ENCODE measurements around the gene RBM8A.
A peak's percentile ranks its signal among the peaks of the same experiment; 100 is the strongest.

RBM8A gene

DNA sequence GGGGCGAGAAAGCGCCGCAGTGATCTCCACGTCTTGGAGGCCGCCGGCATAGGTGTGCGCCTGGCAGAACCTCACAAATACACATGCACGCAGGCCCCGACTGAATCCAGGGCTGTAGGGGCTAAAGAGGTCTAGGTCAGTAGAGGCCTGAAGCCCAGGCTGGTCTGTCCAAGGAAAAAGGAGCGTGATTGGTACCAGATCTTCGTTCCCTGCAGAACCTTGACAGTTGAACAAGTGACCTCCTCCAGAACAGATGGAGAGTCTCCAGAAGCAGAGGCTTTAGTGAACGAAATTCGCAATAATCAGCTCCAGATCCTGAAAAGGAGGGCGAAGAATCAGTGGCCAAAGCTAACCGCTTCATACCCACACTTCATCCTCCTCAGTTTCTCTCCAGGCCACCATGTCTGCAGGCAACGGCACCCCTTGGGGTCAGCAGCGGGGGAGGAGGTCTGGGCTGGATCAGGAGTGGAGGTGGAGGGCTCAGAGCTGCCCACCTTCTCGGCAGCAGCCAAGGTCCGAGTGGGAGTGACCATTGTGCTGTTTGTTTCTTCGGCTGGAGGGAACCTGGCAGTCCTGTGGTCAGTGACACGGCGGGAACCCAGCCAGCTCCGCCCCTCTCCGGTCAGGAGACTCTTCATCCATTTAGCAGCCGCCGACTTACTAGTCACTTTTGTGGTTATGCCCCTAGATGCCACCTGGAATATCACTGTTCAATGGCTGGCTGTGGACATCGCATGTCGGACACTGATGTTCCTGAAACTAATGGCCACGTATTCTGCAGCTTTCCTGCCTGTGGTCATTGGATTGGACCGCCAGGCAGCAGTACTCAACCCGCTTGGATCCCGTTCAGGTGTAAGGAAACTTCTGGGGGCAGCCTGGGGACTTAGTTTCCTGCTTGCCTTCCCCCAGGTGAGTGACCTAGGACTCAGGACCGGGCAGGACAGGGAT lies 8.0 kb downstream of the RBM8A start:
- peak overlapping the region; percentile 84 for H3K4me3 ChIP-seq (ENCODE audit: low read depth, low read length)

DNA sequence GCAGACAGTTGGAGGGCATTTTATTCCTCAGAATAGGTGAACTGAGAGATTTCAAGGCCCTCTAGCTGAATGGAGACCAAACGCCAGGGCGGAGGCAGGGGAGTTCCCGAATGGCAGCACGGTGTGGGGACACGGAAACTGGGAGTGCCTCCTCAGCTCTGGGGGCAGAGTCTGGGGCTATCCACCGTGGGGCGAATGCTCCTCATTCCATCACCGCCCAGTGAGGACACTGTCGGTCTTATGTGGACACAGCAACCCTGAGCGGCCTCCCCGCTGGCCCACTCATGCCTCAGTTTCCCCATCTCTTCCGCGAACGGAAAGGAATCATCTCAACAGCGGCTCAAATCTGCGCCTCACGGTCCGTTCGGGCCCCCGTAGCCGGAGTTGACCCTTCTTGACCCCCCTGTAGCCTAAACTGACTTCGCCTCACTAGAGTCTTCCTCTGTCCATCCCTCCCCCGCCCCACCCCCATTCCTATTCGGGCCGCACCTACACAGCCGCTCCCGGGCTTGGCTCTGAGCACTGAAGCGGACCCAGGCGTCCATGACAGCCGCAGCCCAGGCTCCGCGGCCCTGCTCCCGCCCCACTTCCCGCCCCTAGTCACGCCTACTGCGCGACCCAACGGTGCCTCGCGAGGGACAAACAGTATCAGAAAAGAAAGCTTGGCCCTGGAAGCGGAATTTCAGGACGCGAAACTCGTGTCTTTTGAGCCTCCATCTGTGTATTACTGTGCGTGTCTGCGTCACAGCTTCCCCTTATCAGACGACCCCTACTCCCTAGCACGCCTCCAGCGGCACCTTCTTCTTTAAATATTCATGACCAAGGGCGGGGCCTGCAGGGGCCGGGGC lies 8.9 kb downstream of the RBM8A start, which contains the start of gene PEX11B:
PEX11B (minus strand) TSS at position 574 of the 848 bp plus-strand sequence; CDS start at position 545, 29 bp downstream.
- DNase-seq (ENCODE audit: low read depth, low spot score) = peak; percentile 92
- in situ Hi-C loops (cut with HindIII; ENCODE audit: low sequenced_read_pairs) = no loop called here
- H3K4me3 ChIP-seq (ENCODE audit: low read depth, low read length) = peak within 1 kb of the TSS; percentile 84
- TF ChIP-seq, protein P1, sequence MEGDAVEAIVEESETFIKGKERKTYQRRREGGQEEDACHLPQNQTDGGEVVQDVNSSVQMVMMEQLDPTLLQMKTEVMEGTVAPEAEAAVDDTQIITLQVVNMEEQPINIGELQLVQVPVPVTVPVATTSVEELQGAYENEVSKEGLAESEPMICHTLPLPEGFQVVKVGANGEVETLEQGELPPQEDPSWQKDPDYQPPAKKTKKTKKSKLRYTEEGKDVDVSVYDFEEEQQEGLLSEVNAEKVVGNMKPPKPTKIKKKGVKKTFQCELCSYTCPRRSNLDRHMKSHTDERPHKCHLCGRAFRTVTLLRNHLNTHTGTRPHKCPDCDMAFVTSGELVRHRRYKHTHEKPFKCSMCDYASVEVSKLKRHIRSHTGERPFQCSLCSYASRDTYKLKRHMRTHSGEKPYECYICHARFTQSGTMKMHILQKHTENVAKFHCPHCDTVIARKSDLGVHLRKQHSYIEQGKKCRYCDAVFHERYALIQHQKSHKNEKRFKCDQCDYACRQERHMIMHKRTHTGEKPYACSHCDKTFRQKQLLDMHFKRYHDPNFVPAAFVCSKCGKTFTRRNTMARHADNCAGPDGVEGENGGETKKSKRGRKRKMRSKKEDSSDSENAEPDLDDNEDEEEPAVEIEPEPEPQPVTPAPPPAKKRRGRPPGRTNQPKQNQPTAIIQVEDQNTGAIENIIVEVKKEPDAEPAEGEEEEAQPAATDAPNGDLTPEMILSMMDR (IDR thresholded peaks at IDR 0.05; ENCODE audit: low read depth, low read length) = no peak

More for the DNA sequence above, 8.0 kb downstream of the RBM8A start:
- TF ChIP-seq, protein P1 (IDR thresholded peaks at IDR 0.05; ENCODE audit: low read depth, low read length) = peak; percentile 16
- in situ Hi-C loops (cut with HindIII; ENCODE audit: low sequenced_read_pairs) = no loop called here
- DNase-seq (ENCODE audit: low read depth, low spot score) = peak; percentile 52

DNA sequence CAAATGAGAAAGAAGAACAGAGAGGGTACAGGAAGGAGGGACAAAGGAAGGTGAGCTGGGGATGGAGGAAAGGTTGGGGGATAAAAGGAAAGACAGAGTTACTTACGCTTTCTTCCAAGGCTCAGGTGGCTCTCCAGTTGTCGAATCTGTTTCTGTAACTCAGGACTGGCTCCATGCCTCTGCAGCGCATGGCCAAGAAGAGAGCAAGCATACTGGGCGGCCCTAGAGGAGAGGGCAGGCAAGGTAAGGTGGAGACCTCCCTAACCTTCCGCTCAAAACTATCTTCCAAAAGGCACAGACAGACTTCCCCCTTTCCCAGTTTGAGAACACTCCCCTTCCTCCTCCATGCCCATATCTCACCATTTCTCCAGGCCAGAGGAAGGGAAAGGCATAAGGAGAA lies 9.7 kb downstream of the RBM8A start:
- DNase-seq (ENCODE audit: low read depth, low spot score) = no peak
- peak overlapping the region; percentile 84 for H3K4me3 ChIP-seq (ENCODE audit: low read depth, low read length)
- in situ Hi-C loops (cut with HindIII; ENCODE audit: low sequenced_read_pairs) = no loop called here
- TF ChIP-seq, protein P1 (IDR thresholded peaks at IDR 0.05; ENCODE audit: low read depth, low read length) = no peak

DNA sequence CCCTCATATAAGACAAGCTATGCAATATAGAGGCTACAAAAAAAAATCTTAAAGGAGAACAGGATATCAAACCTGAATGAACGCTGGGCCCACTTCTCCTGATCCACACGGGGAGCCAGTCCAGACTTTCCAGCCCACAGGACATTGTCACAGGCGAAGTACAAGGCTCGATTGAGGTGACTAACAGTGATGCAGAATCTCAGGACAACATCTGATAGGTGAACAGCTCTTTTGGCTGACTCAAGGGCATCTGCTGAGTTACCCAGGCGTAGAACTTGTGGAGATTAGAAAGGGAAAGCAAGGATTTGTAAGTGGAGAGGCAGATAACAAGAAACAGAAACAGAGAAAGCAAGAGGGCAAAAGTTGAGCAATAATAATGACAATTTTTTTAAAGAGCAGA lies 10.5 kb downstream of the RBM8A start:
- no peak overlapping the region for H3K4me3 ChIP-seq (ENCODE audit: low read depth, low read length)
- TF ChIP-seq, protein P1 (IDR thresholded peaks at IDR 0.05; ENCODE audit: low read depth, low read length) = no peak
- in situ Hi-C loops (cut with HindIII; ENCODE audit: low sequenced_read_pairs) = no loop called here
- DNase-seq (ENCODE audit: low read depth, low spot score) = no peak

DNA sequence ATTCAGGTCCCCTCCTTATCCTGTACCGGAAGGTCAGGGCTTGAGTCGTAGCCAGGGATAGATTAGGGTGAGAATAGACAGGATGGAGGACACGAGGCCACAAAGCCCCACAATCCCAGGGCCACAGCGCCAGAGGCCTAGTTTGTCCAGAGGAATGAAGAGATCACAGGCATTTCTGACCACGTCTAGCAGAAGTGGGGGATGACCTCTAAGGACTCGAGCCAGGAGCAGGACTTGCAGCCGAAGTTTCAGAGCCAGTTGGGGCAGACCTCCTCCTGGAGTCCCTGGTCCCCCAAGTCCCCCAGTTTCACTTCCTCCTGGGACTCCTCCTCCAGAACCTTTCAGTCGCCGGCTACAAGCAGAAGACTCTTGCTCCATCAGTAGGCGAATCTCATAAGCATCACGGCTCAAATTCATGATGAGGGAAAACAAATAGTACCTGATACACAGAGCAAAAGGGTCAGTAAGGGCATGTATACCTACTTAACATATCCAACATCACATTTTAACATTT lies 15.1 kb downstream of the RBM8A start:
- in situ Hi-C loops (cut with HindIII; ENCODE audit: low sequenced_read_pairs) = no loop called here
- H3K4me3 ChIP-seq (ENCODE audit: low read depth, low read length) = no peak overlapping the region
- TF ChIP-seq, protein P1 (IDR thresholded peaks at IDR 0.05; ENCODE audit: low read depth, low read length) = no peak
- DNase-seq (ENCODE audit: low read depth, low spot score) = no peak

DNA sequence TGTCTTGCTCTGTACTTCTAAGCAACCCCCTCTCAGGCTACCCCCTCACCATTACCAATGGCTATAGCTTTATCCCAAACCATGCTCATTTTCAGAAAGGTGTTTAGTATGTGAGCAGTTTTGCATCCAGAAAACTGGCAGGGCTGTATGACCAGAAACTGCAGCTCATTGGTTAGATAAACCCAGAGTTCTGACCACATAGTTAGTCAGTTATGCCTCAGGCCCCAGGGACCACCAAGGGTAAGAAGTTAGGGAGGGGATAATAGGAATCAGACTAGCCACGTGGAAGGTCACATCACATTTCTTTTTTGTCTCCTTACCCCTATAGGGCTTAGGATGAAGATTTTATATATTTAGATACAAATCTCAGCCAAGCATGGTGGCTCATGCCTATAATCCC lies 18.6 kb downstream of the RBM8A start:
- TF ChIP-seq, protein P1 (IDR thresholded peaks at IDR 0.05; ENCODE audit: low read depth, low read length) = no peak
- peak; percentile 49 for DNase-seq (ENCODE audit: low read depth, low spot score)
- peak overlapping the region; percentile 41 for H3K4me3 ChIP-seq (ENCODE audit: low read depth, low read length)
- in situ Hi-C loops (cut with HindIII; ENCODE audit: low sequenced_read_pairs) = no loop called here
